Frontal cortex (tissue), 4 donors: ENCODE data around the gene ACSM3. TPM values are rescaled to one million over a fixed set of nuclear protein-coding genes. Genes with fewer than 3 reads are reported as not detected.
"Not testable (repeated sequence)": the region's sequence is repeated elsewhere in the genome, so short reads cannot be mapped to it uniquely, and the experiment has no call there.

Experiments used
- DNase-seq, 2 donors: peaks; one replicate each; pipeline ENCODE4 v3.0.0; 2012; ENCODE audit warnings: low spot score in 2 of 2
- FAIRE-seq: peaks from 2 replicates; lab custom pipeline; 2012; peaks lifted over from hg19 to GRCh38; lab: Jason Lieb, UNC
- total RNA-seq: library from RNA; depleted of rRNA; stranded (reverse); fragments of >200 nt; gene quantifications from one replicate; pipeline ENCODE4 v1.2.3, GENCODE V29; 2014
- donor health status: control.
- donor health status: control.
- donor health status: control.

ACSM3 gene
- total RNA-seq, 1 donor from 2014 or later, result 1.6 TPM

DNA sequence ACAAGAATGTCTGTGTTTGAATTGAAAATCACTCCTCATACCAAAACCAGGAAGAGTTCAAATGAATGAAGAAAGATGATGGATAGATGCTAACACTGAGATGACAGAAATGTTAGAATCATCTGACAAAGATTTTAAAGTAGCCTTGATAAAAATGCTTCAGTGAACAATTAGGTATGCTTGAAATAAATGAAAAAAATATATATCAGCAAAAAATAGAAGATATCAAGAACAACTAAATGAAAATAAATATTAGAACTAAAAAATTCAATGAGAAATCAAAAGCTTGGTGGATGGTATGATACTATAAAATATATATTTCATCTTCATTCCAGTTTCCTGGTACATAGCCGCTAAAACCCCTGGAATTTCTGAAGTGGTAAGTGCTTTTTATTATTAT, 8.6 kb upstream of the ACSM3 start:
- DNase-seq, result no peak
- FAIRE-seq, result no peak

DNA sequence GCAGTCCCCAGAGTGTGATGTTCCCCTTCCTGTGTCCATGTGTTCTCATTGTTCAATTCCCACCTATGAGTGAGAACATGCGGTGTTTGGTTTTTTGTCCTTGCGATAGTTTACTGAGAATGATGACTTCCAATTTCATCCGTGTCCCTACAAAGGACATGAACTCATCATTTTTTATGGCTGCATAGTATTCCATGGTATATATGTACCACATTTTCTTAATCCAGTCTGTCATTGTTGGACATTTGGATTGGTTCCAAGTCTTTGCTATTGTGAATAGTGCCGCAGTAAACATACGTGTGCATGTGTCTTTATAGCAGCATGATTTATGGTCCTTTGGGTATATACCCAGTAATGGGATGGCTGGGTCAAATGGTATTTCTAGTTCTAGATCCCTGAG, 8.0 kb upstream of the ACSM3 start:
- FAIRE-seq, result not testable (repeated sequence)

DNA sequence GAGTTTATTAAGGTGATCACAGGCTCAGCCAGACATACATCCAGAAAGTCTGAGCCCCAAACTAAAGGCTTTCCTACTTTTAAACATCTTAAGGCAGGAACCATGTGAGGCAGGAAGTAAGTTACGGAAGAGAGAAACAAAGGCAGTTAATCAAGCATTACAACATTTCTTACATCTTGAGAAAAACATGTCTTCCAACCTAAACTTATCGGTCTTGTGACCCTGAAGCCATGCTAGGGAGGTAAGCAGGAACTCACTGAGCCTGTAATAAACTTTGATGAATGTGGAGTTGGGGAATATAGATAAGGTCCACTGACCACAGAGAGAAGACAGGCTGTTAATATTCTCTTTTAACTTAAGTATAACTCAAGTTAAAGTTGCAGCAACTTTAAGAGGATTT, 3.5 kb upstream of the ACSM3 start:
- FAIRE-seq, result no peak
- no peak for DNase-seq

More for the DNA sequence above, 8.0 kb upstream of the ACSM3 start:
- DNase-seq, result not testable (repeated sequence)

DNA sequence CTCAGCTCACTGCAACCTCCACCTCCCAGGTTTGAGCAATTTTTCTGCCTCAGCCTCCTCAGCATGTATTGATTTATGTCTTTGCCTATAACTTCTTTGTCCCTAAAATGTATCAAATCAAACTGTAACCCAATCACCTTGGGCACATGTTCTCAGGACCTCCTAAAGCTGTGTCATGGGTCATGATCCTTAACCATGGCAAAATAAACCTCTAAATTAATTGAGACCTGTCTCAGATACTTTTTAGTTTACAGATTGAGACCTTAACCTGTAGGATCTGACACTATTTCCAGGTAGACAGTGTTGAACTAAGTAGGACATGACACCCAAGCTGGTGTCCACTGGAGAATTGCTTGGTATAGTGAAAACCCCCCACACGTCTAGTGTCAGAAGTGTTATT, 2.6 kb upstream of the ACSM3 start:
- FAIRE-seq (no peak), DNase-seq (no peak)

DNA sequence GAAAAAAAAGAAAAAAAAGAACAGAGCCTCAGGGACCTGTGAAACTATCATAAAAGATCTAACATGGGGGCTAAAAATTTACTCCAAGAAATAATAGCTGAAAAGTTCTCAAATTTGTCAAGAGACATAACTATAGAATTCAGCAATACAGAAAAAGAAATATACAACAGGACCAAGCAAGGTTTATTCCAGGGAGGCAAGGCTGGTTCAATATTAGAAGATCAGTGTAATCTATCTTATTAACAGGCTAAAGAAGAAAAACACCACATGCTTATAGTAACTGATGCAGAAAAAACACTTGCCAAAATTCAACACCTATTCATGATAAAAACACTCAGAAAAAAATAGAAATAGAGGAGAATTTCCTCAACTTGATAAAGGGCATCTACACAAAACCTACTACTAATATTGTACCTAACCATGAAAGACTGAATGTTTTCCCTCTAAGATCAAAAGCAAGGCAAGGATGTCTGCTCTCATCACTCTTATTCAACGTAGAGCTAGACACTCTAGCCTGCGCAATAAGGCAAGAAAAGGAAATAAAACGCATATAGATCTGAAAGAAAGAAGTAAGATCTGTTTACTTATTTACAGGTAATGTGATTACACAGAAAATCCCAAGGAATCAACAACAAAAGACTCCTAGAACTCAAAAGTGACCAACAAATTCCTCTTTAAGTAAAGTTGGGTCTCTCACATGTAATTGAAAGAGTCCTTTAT, 1.2 kb upstream of the ACSM3 start:
- no peak for DNase-seq
- FAIRE-seq, result no peak

DNA sequence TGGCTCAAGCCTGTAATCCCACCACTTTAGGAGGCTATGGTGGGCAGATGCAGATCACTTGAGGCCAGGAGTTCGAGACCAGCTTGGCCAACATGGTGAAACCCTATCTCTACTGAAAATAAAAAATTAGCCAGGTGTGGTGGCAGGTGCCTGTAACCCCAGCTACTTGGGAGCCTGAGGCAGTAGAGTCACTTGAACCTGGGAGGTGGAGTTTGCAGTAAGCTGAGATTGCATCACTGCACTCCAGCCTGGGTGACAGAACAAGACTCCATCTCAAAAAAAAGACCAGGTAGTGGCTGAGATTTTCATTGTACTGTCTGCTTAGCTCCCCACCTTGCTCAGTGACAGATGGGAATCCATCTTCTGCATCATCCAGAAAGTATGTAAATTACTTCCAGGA, 634 bp downstream of the ACSM3 start:
- not testable (repeated sequence) for FAIRE-seq, DNase-seq

DNA sequence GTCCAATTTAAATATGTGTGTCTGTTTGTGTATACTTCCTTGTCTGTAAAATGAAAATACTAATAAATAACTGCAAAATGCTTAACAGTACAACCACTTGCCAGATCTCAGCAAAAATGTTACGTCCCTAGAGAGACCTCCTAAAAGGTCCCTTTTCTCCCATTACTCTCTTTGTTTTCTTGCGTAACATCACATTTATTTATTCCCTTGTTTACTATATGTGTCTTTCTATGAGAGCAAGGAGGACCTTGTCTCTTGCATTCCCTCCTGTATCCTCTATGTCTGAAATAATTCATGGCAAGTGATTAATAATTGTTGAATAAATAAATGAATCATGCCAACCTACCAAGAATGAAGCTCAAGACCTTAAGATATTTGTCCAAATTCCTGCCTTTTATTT, 1.9 kb downstream of the ACSM3 start:
- no peak for FAIRE-seq
- DNase-seq, result no peak

DNA sequence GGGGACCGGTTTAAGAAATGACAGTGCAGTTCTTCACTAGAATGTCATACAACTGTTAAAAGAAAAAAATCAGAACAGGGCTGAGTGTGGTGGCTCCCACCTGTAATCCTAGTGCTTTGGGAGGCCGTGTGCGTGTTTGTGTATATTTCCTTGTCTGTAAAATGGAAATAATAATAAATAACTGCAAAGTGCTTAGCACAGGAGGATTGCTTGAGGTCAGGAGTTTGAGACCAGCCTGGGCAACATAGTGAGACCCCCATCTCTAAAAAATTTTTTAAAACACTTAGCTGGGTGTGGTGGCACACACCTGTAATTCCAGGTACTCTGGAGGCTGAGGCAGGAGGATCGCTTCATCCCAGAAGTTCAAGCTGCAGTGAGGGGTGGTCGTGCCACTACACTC, 2.5 kb downstream of the ACSM3 start:
- DNase-seq, result no peak
- no peak for FAIRE-seq

DNA sequence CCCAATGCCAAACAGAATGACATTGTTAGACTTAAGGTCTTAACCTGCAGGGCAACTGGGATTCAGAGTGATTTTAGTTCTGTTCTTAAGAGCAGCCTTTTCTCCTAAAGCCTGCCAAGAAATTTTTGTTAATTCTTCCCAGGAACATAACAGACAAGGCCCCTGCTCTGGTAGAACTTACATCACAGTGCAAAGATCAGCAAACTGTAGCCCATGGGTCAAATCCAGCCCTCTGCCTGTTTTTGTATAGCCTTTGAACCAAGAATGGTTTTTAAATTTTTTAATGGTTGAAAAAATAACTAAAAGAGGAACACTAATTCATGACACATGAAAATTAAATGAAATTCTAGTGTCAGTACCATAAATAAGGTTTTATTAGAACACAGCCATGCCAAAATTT, 3.8 kb downstream of the ACSM3 start:
- DNase-seq (no peak), FAIRE-seq (no peak)

DNA sequence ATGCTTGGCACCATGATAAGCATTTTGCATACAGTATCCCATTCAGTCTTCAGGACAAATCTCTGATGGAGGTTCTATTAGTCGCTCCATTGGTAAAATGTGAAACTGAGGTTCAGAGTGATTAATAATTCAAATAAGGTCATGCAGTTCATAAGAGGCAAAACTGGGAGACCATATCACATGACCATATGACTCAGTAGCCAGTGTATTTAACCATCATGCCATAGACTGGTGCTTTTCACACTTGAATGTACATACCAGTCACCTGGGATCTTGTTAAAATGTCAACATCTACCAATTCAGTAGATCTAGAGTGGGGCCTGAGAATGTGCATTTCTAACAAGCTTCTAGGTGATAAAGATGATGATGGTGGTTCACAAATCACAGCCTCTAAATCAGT, 4.3 kb downstream of the ACSM3 start:
- FAIRE-seq (no peak), DNase-seq (no peak)

DNA sequence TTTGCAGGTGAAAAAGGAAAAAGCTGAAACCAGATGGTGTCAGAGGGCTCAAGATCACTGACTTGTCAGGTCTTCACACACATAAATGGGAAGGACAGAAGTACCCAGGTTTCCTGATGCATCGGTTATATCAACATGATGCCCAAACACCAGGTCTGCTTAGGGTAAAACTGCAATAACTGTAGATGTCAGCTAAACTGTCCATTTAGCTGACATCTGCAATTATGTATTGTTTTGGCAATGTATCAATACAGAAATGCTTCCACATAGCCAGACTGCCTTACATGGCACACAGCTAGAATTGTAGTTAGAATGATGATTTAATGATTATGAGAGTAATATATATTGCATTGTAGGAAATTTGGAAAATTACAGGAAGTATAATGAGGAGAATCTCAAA, 5.0 kb downstream of the ACSM3 start:
- DNase-seq, result no peak
- no peak for FAIRE-seq

DNA sequence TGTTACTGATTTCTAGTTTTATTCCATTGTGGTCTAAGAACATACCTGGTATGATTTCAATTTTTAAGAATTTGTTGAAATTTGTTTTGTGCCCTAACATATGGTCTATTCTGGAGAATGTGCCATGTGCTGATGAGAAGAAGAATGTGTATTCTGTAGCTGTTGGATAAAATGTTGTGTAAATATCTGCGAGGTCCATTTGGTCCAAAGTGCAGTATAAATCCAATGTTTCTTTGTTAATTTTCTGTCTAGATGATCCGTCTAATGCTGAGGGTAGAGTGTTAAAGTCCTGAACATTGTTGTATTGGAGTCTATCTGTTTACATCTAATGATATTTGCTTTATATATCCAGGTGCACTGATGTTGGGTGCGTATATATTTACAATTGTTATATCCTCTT, 9.9 kb downstream of the ACSM3 start:
- no peak for FAIRE-seq

DNA sequence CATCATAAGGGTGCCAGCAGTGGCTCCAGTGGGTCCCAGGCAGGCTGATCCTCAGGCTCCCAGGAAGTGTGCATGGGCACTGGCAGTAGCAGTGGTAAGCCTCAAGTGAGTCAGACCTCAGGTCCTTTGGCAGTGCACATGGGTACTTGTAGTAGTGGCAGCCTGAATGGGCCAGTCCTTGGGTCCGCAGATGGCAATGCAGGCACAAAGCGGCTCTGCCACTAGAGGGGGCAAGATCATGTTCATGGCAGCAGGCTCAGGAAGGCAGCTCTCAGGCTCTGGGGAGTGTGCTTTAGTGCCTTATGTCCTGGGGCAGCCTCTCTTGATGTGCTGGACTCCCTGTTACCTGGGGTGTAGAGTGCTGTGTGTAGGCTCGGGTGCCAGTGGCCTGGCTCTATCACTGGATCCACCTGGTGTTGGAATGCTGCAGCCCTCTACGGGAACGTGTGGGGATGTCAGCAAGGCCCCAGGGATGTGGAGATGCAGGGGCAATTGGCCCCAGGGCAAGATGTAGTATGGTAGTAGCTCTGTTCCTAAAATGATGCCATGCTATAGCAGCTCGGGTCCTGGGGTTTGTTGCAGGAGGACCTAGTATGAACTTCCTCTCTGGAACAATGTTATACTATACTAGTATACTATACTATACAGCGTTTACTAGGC, 11.0 kb downstream of the ACSM3 start:
- FAIRE-seq (no peak), DNase-seq (peak in 1 of 2 donors; percentile 4)

More for the DNA sequence above, 9.9 kb downstream of the ACSM3 start:
- no peak for DNase-seq

DNA sequence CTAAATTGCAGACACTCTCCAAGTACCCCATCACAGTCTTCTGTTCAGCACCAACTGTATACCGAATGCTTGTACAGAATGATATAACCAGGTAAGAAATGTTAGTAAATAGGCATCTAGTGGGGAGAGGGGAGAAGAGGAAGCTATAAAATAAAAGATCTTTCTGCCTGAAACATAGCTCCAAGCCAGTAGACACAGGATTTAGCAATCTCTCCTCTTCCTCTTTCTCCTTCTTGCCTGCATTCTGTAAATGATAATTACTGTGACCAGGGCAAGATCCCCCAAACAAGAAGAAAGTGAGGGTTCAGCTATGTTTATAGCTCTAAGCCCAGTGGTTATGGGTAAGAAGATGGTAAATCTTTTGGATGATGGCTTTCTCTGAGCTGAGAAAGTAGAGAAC, 17.9 kb downstream of the ACSM3 start:
- FAIRE-seq (no peak), DNase-seq (no peak)

DNA sequence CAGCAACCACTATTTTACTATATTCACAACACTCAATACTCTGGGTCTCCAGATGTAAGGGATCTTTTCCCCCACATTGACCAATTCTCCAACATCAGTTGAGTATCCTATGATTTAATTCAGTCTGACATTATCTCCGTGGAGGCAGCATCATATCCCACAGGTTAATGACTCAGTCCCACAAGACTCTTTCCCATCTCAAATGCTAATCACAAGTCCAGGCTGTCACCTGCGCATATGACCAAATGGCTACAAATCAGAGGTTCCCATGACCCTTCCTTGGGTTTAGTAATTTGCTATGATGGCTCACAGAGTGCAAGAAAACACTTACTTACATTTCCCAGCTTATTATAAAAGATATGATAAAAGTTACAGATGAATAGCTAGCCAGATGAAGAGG, 18.7 kb downstream of the ACSM3 start:
- no peak for DNase-seq
- no peak for FAIRE-seq

DNA sequence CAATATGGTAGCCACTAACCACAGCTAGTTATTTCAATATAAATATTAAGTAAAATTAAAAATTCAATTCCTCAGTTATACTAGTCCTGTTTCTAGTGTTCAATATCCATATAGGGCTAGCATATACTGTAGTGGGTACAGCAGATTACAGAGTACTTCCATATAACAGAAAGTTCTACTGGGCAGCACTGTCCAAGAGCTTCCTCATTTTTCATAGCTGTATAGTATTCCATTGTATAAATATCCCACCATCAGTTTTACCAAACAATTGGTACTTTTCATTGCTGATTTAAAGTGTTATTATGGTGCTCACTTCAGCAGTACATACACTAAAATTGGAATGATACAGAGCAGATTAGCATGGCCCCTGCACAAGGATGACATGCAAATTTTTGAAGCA, 20.4 kb downstream of the ACSM3 start:
- DNase-seq (no peak), FAIRE-seq (no peak)

DNA sequence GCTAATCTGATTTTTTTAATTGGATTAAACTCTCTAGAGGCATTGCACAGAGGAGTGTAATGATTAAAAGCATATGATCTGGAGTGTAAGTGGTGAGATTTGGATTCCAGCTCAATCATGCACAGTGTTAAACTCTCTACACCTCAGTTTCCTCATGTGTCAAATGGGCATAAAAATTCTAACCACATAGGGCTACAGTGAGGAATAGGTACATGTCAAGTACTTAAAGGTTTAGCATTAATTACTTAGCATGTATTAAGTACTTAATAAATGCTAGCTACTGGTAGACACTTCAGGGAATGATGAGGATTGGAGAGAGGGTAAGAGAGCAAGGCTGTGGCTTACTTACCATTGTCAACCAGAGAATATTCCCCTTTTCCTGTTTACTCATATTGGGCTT, 25.3 kb downstream of the ACSM3 start:
- FAIRE-seq (no peak), DNase-seq (no peak)

DNA sequence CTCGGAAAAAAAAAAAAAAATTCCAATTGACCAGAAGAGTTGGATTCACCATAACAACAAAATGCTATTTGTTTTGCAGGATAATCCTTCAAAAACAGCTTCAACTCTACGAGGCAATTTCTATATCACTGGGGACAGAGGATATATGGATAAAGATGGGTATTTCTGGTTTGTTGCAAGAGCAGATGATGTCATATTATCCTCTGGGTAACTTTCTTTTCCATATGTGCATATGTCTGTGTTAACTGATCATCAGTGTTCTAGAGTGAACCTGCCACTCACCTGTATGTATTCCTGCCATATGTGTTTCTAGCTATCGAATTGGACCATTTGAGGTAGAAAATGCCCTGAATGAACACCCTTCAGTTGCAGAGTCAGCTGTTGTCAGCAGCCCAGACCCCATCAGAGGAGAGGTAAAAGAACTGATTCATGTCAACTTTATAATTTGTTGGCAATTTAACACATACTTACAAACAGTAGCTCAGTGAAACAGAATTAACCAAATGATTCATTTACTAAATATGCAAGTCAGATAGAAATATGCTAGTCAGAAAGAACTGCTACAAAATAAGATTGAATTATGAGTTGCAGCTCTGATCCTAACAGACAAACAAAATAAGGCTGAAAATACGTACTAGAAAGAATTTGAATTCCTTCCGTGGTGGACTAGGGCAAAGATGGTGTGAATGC, 28.3 kb downstream of the ACSM3 start:
- no peak for FAIRE-seq
- no peak for DNase-seq

DNA sequence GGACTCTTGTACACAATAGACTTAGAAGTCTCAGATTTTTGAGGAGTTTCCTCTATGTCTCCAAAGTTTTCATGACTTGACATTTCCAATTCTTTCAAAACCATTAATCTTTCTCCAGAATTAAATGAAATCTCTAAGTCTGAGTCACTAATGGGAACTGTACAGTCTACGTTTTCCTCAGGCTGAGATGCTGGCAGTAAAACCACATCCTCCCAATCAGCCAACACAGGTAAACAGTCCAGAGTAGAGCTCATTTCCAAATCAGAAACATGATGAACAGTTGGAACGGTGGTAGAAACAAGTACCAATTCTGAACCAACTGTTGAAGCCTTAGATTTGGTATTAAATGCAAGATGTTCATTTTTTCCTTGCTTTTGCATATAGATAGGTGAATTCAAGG, 34.5 kb downstream of the ACSM3 start:
- DNase-seq (no peak), FAIRE-seq (no peak)

DNA sequence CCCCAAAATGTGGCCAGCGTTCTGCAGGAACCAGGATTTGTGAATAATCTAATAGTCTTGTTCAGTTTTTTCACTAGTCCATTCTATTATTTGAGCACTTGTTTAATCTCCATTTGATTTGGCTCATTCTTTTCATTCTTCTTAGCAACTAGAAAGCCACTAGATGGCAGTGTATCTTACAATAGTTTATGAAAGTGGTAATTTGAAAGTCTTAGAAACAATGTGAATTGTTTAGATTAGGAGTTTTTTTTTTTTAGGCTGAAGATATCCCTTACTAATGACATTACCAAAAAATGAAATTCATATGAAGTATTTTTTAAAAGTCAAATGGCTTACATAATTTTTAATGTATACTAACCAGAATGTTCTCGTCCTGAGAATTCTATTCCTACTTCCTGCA, 35.8 kb downstream of the ACSM3 start:
- DNase-seq, result no peak
- peak; percentile 96 for FAIRE-seq

DNA sequence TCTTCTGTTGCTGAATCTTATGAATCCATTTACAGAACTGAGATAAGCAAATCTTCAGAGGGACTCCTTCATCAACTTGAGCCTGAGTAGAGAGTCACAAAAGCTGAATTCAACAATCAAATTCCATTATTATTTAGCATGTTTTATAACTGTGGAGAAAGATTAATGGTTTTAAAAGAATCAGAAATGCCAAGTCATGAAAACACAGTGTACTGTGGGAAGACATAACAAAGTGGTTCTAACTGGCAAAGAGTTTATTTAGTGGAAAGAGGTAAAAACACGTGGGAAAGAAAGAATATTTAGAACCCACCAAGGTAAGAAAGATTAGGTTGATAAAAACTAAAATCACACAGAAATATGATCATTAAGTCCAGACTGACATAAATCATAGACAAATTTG, 37.5 kb downstream of the ACSM3 start:
- FAIRE-seq, result no peak

More for the DNA sequence above, 37.5 kb downstream of the ACSM3 start:
- no peak for DNase-seq
